OCI-LY3 (cell line): ENCODE measurements around the gene TGFB1.

Experiments used
- CTCF ChIP-seq: fragments of 200-600, 300-600 bp; sonication (generic); IDR thresholded peaks from 2 replicates; pipeline ENCODE4 v1.5.1; 2014; ENCODE audit warnings: antibody characterized with exemption, low read length, low read depth
- EZH2phosphoT487 ChIP-seq: fragments of 200-600 bp; shearing (Covaris generic); IDR thresholded peaks from 2 replicates; pipeline ENCODE4 v1.6.1; 2018; ENCODE audit warnings: antibody characterized with exemption, mixed run types, low read depth

- TF ChIP-seq CTCF (no peak), EZH2phosphoT487 (no peak)
Measured at GRCh38 chr19:41311613-41312012, 42.1 kb downstream of the TGFB1 start.
